C4-2B (cell line): ENCODE results near the gene HLCS.

Experiments used
- ZFX ChIP-seq: fragments of 450-650 bp; IDR thresholded peaks from 2 replicates; pipeline ENCODE4 v1.6.1; 2017
- TF ChIP-seq, protein P1 (sequence below): fragments of 450-650 bp; conservative IDR thresholded peaks from 2 replicates; pipeline ENCODE4 v1.5.1; 2017; ENCODE audit warnings: mild to moderate bottlenecking

DNA sequence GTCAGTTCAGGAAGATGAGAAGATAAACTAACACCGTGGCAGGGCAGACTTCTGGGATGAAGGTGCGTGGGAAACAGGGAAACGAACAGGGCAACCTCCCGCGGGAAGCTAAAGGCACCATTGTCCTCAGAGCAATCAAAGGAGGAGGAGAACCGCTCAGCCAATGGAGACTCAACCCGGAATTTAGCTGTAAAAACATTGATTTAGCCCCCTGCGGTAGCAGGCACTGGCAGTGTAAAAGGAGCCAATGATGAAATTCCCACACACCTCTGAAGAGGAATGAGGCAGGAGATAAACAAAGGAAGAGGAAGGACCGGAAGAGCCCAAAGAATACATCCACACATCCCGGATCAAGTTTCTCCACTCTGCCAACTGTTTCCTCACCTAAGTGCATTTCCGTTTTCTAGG lies 19.5 kb downstream of the HLCS start:
- TF ChIP-seq, protein P1, sequence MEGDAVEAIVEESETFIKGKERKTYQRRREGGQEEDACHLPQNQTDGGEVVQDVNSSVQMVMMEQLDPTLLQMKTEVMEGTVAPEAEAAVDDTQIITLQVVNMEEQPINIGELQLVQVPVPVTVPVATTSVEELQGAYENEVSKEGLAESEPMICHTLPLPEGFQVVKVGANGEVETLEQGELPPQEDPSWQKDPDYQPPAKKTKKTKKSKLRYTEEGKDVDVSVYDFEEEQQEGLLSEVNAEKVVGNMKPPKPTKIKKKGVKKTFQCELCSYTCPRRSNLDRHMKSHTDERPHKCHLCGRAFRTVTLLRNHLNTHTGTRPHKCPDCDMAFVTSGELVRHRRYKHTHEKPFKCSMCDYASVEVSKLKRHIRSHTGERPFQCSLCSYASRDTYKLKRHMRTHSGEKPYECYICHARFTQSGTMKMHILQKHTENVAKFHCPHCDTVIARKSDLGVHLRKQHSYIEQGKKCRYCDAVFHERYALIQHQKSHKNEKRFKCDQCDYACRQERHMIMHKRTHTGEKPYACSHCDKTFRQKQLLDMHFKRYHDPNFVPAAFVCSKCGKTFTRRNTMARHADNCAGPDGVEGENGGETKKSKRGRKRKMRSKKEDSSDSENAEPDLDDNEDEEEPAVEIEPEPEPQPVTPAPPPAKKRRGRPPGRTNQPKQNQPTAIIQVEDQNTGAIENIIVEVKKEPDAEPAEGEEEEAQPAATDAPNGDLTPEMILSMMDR, result no peak
- no peak for TF ChIP-seq ZFX
